Uterus (tissue), 2 donors: ENCODE measurements around the gene TACR1.

Experiments used
- POLR2A ChIP-seq, 2 donors: fragments of 450-650 bp; IDR thresholded peaks; one replicate each; pipeline ENCODE4 v1.6.1; 2016; ENCODE audit warnings: antibody characterized with exemption in 2 of 2, mild to moderate bottlenecking in 1 of 2, moderate library complexity in 1 of 2
- TF ChIP-seq, protein P1 (sequence below), 4 experiments: fragments of 200-600 bp in 2 of 4; fragments of 450-650 bp in 2 of 4; sonication (generic) in 2 of 4; IDR thresholded peaks; one replicate each; pipeline ENCODE4 v1.5.1; 2016 to 2019; ENCODE audit warnings: antibody characterized with exemption in 4 of 4, mild to moderate bottlenecking in 2 of 4, moderate library complexity in 1 of 4

DNA sequence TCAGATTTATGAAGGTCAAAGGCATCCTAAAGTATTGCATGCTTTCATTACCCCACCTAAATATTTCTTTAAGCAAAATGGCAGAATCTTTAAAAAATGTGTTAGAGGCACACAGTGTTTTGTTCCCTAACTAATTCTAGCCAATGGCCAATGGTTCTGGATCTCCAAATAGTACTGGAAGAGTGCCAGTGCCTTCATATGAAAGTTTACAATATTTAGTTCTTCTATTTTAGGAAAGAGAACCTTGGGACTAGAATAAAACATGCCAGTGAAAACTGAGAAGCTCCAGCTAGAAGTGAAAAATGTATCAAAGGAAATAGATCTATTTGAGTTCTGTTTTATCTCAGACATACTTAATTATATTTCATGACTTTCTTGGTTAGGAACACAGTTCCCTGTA is 37.1 kb downstream of the TACR1 start:
- no peak for TF ChIP-seq POLR2A (IDR thresholded peaks at IDR 0.05)
- TF ChIP-seq, protein P1, sequence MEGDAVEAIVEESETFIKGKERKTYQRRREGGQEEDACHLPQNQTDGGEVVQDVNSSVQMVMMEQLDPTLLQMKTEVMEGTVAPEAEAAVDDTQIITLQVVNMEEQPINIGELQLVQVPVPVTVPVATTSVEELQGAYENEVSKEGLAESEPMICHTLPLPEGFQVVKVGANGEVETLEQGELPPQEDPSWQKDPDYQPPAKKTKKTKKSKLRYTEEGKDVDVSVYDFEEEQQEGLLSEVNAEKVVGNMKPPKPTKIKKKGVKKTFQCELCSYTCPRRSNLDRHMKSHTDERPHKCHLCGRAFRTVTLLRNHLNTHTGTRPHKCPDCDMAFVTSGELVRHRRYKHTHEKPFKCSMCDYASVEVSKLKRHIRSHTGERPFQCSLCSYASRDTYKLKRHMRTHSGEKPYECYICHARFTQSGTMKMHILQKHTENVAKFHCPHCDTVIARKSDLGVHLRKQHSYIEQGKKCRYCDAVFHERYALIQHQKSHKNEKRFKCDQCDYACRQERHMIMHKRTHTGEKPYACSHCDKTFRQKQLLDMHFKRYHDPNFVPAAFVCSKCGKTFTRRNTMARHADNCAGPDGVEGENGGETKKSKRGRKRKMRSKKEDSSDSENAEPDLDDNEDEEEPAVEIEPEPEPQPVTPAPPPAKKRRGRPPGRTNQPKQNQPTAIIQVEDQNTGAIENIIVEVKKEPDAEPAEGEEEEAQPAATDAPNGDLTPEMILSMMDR (IDR thresholded peaks at IDR 0.05) = no peak
